Omental fat pad (tissue), 4 donors: ENCODE measurements around the gene KLHDC7A. TPM values are rescaled to one million over a fixed set of nuclear protein-coding genes. Genes with fewer than 3 reads are reported as not detected.

Experiments
- ATAC-seq: fragments of 150-250 bp; one replicate; pipeline ENCODE4 v1.9.1; 2016; ENCODE audit warnings: mild to moderate bottlenecking, moderate library complexity; ENCODE audit not compliant: low FRiP score
- DNase-seq: peaks from one replicate; pipeline ENCODE4 v3.0.0-alpha.2; 2019; ENCODE audit warnings: low spot score
- CTCF ChIP-seq, 3 donors: fragments of 450-650 bp; IDR thresholded peaks; one replicate each; pipeline ENCODE4 v1.5.1; 2016 to 2017; ENCODE audit warnings: antibody characterized with exemption in 3 of 3, mild to moderate bottlenecking in 3 of 3, moderate library complexity in 2 of 3
- small RNA-seq: library from RNA; depleted of rRNA; stranded (forward); fragments of <200 nt; gene quantifications from one replicate; pipeline ENCODE3, GENCODE V24; 2016
- total RNA-seq, 4 donors: library from RNA; depleted of rRNA; stranded (reverse); fragments of >200 nt; gene quantifications; one replicate each; pipeline ENCODE4 v1.1.0, GENCODE V29; 2016

Gene KLHDC7A
- total RNA-seq, 4 donors from 2014 or later, result 0.28 to 0.32 TPM; not detected in 2

- DNase-seq (no peak), ATAC-seq (no peak)
- TF ChIP-seq CTCF (IDR thresholded peaks at IDR 0.05), result no peak
Measured at GRCh38 chr1:18531503-18531845, 50.7 kb downstream of the KLHDC7A start.

GRCh38 chr1:18532390-18533170 is 51.9 kb downstream of the KLHDC7A start:
- no peak for ATAC-seq
- DNase-seq, result no peak
- TF ChIP-seq CTCF (IDR thresholded peaks at IDR 0.05), result no peak

- DNase-seq (no peak), ATAC-seq (no peak)
- no peak for TF ChIP-seq CTCF (IDR thresholded peaks at IDR 0.05)
Measured at GRCh38 chr1:18533259-18533658, 52.5 kb downstream of the KLHDC7A start.

- DNase-seq, result no peak
- no peak for TF ChIP-seq CTCF (IDR thresholded peaks at IDR 0.05)
- ATAC-seq, result no peak
Measured at GRCh38 chr1:18534810-18535205, 54.1 kb downstream of the KLHDC7A start.

Small RNA genes lying within 50 kb of the gene (small RNA-seq; reads per million reads assigned to genes)
- not detected for gene DYNLL1P3

Other genes starting within 250 kb of the KLHDC7A start
- not detected for gene PAX7, start 149.9 kb downstream of the KLHDC7A start, total RNA-seq